ENCODE results near the gene ANKRD34C.

DNA sequence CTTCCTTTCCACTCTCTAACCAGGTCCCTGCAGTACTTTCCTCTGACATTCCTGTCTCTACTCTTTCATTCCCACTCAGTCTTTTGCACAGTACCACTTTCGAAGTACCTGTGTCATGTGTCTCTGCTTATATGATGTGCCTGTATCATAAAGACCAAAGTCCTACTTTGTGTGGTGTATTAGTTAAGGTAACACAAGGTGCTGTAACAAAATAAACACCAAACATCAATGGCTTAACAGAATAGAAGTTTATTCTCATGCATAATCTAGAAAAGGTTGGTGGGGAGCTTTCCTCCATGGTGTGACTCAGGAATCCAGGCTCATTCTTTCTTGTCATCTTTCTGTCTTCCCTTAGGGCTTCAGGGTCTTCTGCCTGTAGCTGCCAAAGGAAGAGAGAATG lies 31.7 kb downstream of the ANKRD34C start:
- TF ChIP-seq POLR2A (IDR thresholded peaks at IDR 0.05) (no peak), POLR2AphosphoS5 (IDR thresholded peaks at IDR 0.05) (no peak)
- TF ChIP-seq, protein P1, sequence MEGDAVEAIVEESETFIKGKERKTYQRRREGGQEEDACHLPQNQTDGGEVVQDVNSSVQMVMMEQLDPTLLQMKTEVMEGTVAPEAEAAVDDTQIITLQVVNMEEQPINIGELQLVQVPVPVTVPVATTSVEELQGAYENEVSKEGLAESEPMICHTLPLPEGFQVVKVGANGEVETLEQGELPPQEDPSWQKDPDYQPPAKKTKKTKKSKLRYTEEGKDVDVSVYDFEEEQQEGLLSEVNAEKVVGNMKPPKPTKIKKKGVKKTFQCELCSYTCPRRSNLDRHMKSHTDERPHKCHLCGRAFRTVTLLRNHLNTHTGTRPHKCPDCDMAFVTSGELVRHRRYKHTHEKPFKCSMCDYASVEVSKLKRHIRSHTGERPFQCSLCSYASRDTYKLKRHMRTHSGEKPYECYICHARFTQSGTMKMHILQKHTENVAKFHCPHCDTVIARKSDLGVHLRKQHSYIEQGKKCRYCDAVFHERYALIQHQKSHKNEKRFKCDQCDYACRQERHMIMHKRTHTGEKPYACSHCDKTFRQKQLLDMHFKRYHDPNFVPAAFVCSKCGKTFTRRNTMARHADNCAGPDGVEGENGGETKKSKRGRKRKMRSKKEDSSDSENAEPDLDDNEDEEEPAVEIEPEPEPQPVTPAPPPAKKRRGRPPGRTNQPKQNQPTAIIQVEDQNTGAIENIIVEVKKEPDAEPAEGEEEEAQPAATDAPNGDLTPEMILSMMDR (IDR thresholded peaks at IDR 0.05), result no peak

Measured in stomach (tissue), 4 donors.